GM12865 (cell line): ENCODE results near the gene OPCML.

Experiments used
- DNase-seq: peaks from one replicate; pipeline ENCODE4 v3.0.0; 2010; ENCODE audit warnings: low read depth
- H3K4me3 ChIP-seq: 2 replicates; pipeline ENCODE4 v1.5.1; 2011; ENCODE audit warnings: mild to moderate bottlenecking, low read depth, low read length, control low read depth
- CTCF ChIP-seq: IDR thresholded peaks from 2 replicates; pipeline ENCODE4 v1.5.1; 2011; ENCODE audit warnings: low read length, control low read depth, low read depth, inconsistent platforms; ENCODE audit not compliant: insufficient read depth; ENCODE audit errors: missing control alignments

OPCML gene

GRCh38 chr11:133531971-133532651 is at the start of gene OPCML:
TSS of gene OPCML (minus strand) at chr11:133532501.
- DNase-seq = no peak

GRCh38 chr11:133581091-133581490 is 48.8 kb upstream of the OPCML start:
- DNase-seq = no peak
- no peak overlapping the region for H3K4me3 ChIP-seq
- no peak for TF ChIP-seq CTCF

More at GRCh38 chr11:133531971-133532651, at the start of gene OPCML:
- no peak within 1 kb of the TSS for H3K4me3 ChIP-seq
- no peak for TF ChIP-seq CTCF

GRCh38 chr11:133579165-133580031 is 47.1 kb upstream of the OPCML start:
- DNase-seq = no peak
- H3K4me3 ChIP-seq = no peak overlapping the region
- no peak for TF ChIP-seq CTCF

- no peak for DNase-seq
- no peak for TF ChIP-seq CTCF
- H3K4me3 ChIP-seq = no peak overlapping the region
Measured at GRCh38 chr11:133577403-133577802, 45.1 kb upstream of the OPCML start.

- peak; percentile 14 for TF ChIP-seq CTCF
- H3K4me3 ChIP-seq = no peak overlapping the region
- DNase-seq = no peak
Measured at GRCh38 chr11:133576351-133576750, 44.0 kb upstream of the OPCML start.

GRCh38 chr11:133573081-133573480 is 40.8 kb upstream of the OPCML start:
- no peak overlapping the region for H3K4me3 ChIP-seq
- DNase-seq = no peak
- TF ChIP-seq CTCF = no peak
